Natural killer cell (primary cell): ENCODE data around the gene TECPR1. TPM values are rescaled to one million over a fixed set of nuclear protein-coding genes. Genes with fewer than 3 reads are reported as not detected.

Experiments
- ATAC-seq, 3 donors: fragments of 150-1000 bp in 2 of 3; fragments of 200-7000 bp in 1 of 3; cut with Tn5 transposase; 1 replicate in 1 of 3; 2 replicates in 2 of 3; pipeline ENCODE4 v1.10.0; 2021; ENCODE audit warnings: mild to moderate bottlenecking in 2 of 3, moderate library complexity in 2 of 3
- DNase-seq, 2 donors: peaks; one replicate each; pipeline versions ENCODE4 v3.0.0 to v3.0.0-alpha.2; 2013 to 2021; ENCODE audit warnings: mixed read lengths in 1 of 2
- H3K27ac ChIP-seq: one replicate; pipeline ENCODE4 v1.5.1; 2013; ENCODE audit warnings: mild to moderate bottlenecking, low read length
- H3K27me3 ChIP-seq: one replicate; pipeline ENCODE4 v1.6.1; 2013; ENCODE audit warnings: low read length; ENCODE audit not compliant: control insufficient read depth, insufficient read depth
- H3K36me3 ChIP-seq: one replicate; pipeline ENCODE4 v1.6.1; 2013; ENCODE audit warnings: low read length; ENCODE audit not compliant: control insufficient read depth, insufficient read depth
- H3K4me1 ChIP-seq: one replicate; pipeline ENCODE4 v1.6.1; 2013; ENCODE audit warnings: low read length; ENCODE audit not compliant: control insufficient read depth, insufficient read depth
- H3K4me3 ChIP-seq: one replicate; pipeline ENCODE4 v1.5.1; 2013; ENCODE audit warnings: low read length
- H3K9me3 ChIP-seq: one replicate; pipeline ENCODE4 v1.6.1; 2013; ENCODE audit warnings: low read length; ENCODE audit not compliant: control insufficient read depth, insufficient read depth
- H3K27ac Mint-ChIP-seq, 2 donors: one replicate each; pipeline ENCODE4 v1.8.0; 2022; ENCODE audit warnings: mild to moderate bottlenecking in 2 of 2, mixed read lengths in 2 of 2, moderate library complexity in 1 of 2
- H3K27me3 Mint-ChIP-seq, 2 donors: one replicate each; pipeline ENCODE4 v1.8.0; 2022; ENCODE audit warnings: low read depth in 2 of 2, mixed read lengths in 2 of 2
- H3K36me3 Mint-ChIP-seq: one replicate; pipeline ENCODE4 v1.8.0; 2022; ENCODE audit warnings: mixed read lengths
- H3K4me1 Mint-ChIP-seq, 2 donors: one replicate each; pipeline ENCODE4 v1.8.0; 2022; ENCODE audit warnings: mixed read lengths in 2 of 2
- H3K4me3 Mint-ChIP-seq: one replicate; pipeline ENCODE4 v1.8.0; 2022; ENCODE audit warnings: mild to moderate bottlenecking, moderate library complexity, mixed read lengths
- H3K9me3 Mint-ChIP-seq, 2 donors: one replicate each; pipeline ENCODE4 v1.8.0; 2022; ENCODE audit warnings: mixed read lengths in 2 of 2
- CTCF ChIP-seq: fragments of 200-600 bp; IDR thresholded peaks from one replicate; pipeline ENCODE4 v1.8.0; 2022; ENCODE audit warnings: antibody characterized with exemption
- WGBS: methylation state at CpG from one replicate; pipeline ENCODE4 v1.1.7; 2013; ENCODE audit warnings: missing lambda C conversion rate; ENCODE audit not compliant: insufficient coverage; 5-methylcytosine and 5-hydroxymethylcytosine counted together
- intact Hi-C: fragments of 100-400 bp; cut with micrococcal nuclease; formaldehyde crosslinking; loops from one replicate; pipeline ENCODE4 v1.14.2; 2022
- total RNA-seq, 4 donors: library from RNA; stranded (reverse); fragments of 120-200 nt in 1 of 4; gene quantifications; one replicate each; pipeline versions ENCODE4 v1.2.3 to v1.2.4, GENCODE V29; 2013 to 2022

The TECPR1 gene
- total RNA-seq, 3 donors from 2014 or later (not counting 1 experiment from before 2014, with no cell fraction given), result 68.8 to 76.7 (median 70.3) TPM

DNA sequence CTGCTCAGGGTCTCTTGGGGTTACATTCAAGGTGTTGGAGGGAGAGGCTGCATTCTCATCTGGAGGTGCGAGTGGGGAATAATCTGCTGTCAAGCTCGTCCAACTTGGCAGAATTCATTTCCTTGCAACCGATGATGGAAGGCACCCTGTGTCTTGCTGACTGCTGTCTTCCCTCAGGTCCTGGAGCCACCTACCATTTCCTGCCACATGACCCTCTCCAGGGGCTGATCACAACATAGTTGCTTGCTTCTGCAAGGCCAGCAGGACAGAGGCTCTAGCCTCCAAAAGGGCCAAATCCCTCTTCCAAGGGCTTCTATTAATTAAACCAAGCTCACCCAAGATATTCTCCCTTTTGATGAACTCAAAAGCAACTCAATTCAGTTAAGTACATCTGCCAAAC lies 15.3 kb upstream of the TECPR1 start:
- no peaks in the 10 kb centered on the region for H3K9me3 Mint-ChIP-seq
- ATAC-seq (no peak), DNase-seq (no peak)
- Histone ChIP-seq H3K27ac (no peak overlapping the region), H3K36me3 (no peaks in the 10 kb centered on the region), H3K27me3 (no peaks in the 10 kb centered on the region), H3K4me1 (no peaks in the 10 kb centered on the region), H3K4me3 (no peak overlapping the region), H3K9me3 (no peaks in the 10 kb centered on the region)
- H3K4me1 Mint-ChIP-seq, result peaks cover 0 to 7% of the 10 kb centered on the region in 2 donors
- 86% methylated on average over 3 of the region's 3 CpGs for WGBS
- no peak overlapping the region for H3K27ac Mint-ChIP-seq
- intact Hi-C loops, result no loop called here
- H3K36me3 Mint-ChIP-seq, result no peaks in the 10 kb centered on the region
- no peak overlapping the region for H3K4me3 Mint-ChIP-seq
- H3K27me3 Mint-ChIP-seq, result no peaks in the 10 kb centered on the region
- no peak for TF ChIP-seq CTCF

DNA sequence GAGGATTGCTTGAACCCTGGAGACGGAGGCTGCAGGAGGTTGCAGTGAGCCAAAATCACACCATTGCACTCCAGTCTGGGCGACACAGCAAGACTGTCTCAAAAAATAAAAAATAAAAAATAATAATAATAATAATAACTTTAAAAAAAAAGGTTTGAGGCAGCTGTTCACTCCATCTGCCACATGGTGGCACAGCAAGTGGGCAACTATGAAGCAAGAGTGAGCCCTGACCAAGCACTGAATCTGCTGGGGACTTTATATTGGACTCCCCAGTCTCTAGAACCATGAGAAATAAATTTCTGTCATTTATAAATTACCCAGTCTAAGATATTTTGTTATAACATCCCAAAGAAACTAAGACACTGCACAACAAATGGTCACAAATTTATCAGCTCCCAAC lies 14.8 kb upstream of the TECPR1 start:
- TF ChIP-seq CTCF, result no peak
- ATAC-seq (peak in 2 of 3 donors; percentile 40 to 57), DNase-seq (peak in 1 of 2 donors; percentile 30)
- Mint-ChIP-seq H3K27ac (no peak overlapping the region), H3K4me1 (peaks cover 0 to 7% of the 10 kb centered on the region in 2 donors), H3K27me3 (no peaks in the 10 kb centered on the region), H3K4me3 (no peak overlapping the region), H3K9me3 (no peaks in the 10 kb centered on the region), H3K36me3 (no peaks in the 10 kb centered on the region)
- intact Hi-C loops, result no loop called here
- WGBS, result 67% methylated on average over 1 of the region's 2 CpGs
- H3K9me3 ChIP-seq, result no peaks in the 10 kb centered on the region
- no peaks in the 10 kb centered on the region for H3K27me3 ChIP-seq
- peaks cover under 1% of the 10 kb centered on the region for H3K36me3 ChIP-seq
- no peak overlapping the region for H3K4me3 ChIP-seq
- H3K27ac ChIP-seq, result no peak overlapping the region
- no peaks in the 10 kb centered on the region for H3K4me1 ChIP-seq

DNA sequence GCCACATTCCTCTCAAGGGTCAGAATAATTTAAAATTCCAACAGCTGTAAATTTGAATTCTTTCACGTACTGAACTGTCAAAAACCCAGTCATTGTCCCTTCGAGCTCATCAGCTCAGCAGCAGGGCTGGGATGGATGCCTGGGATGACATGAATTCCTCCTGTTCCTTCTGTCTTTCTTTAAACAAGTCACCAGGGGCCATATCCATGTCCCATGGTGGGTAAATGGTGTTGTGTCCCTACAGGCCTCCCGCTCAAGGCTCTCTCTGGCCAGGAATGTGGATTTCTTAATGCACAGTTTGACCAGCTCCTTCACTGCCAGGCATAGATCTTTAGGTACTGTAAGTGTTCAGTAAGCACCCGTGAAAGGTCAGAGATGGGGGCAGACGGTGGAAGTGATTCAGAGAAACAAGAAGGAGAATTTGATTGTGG lies 13.8 kb upstream of the TECPR1 start:
- no peak for TF ChIP-seq CTCF
- H3K27ac ChIP-seq, result no peak overlapping the region
- DNase-seq (no peak), ATAC-seq (no peak)
- no peaks in the 10 kb centered on the region for H3K9me3 Mint-ChIP-seq
- 98% methylated on average over 5 of the region's 5 CpGs for WGBS
- no peak overlapping the region for H3K4me3 ChIP-seq
- H3K36me3 ChIP-seq, result peaks cover 7% of the 10 kb centered on the region
- intact Hi-C loops, result no loop called here
- no peak overlapping the region for H3K27ac Mint-ChIP-seq
- no peaks in the 10 kb centered on the region for H3K9me3 ChIP-seq
- no peaks in the 10 kb centered on the region for H3K36me3 Mint-ChIP-seq
- H3K4me1 Mint-ChIP-seq, result peaks cover 0 to 7% of the 10 kb centered on the region in 2 donors
- no peak overlapping the region for H3K4me3 Mint-ChIP-seq
- H3K4me1 ChIP-seq, result no peaks in the 10 kb centered on the region
- no peaks in the 10 kb centered on the region for H3K27me3 ChIP-seq
- H3K27me3 Mint-ChIP-seq, result no peaks in the 10 kb centered on the region

- Histone ChIP-seq H3K27me3 (no peaks in the 10 kb centered on the region), H3K4me1 (peaks cover 12% of the 10 kb centered on the region), H3K9me3 (no peaks in the 10 kb centered on the region), H3K27ac (no peak overlapping the region), H3K4me3 (no peak overlapping the region), H3K36me3 (peaks cover 13% of the 10 kb centered on the region)
- H3K4me3 Mint-ChIP-seq, result no peak overlapping the region
- intact Hi-C loops, result loop anchor here (10.0 kb wide), 1 partner anchor 123 kb away; no protein-coding TSS in a partner anchor
- DNase-seq, result no peak
- 93% methylated on average over 5 of the region's 6 CpGs for WGBS
- no peak for ATAC-seq
- H3K27ac Mint-ChIP-seq, result no peak overlapping the region
- H3K9me3 Mint-ChIP-seq, result no peaks in the 10 kb centered on the region
- peaks cover 24 to 29% of the 10 kb centered on the region in 2 donors for H3K4me1 Mint-ChIP-seq
- H3K27me3 Mint-ChIP-seq, result no peaks in the 10 kb centered on the region
- H3K36me3 Mint-ChIP-seq, result no peaks in the 10 kb centered on the region
- TF ChIP-seq CTCF, result no peak
Measured at GRCh38 chr7:98257701-98258100, 5.7 kb upstream of the TECPR1 start.
